LNCAP (cell line): ENCODE results near the gene PMEL.
A peak's percentile ranks its signal among the peaks of the same experiment; 100 is the strongest.

Experiments used
- CTCF ChIP-seq: fragments of 450-650 bp; IDR thresholded peaks from 2 replicates; pipeline ENCODE4 v1.5.1; 2017; ENCODE audit warnings: mild to moderate bottlenecking

Gene PMEL

DNA sequence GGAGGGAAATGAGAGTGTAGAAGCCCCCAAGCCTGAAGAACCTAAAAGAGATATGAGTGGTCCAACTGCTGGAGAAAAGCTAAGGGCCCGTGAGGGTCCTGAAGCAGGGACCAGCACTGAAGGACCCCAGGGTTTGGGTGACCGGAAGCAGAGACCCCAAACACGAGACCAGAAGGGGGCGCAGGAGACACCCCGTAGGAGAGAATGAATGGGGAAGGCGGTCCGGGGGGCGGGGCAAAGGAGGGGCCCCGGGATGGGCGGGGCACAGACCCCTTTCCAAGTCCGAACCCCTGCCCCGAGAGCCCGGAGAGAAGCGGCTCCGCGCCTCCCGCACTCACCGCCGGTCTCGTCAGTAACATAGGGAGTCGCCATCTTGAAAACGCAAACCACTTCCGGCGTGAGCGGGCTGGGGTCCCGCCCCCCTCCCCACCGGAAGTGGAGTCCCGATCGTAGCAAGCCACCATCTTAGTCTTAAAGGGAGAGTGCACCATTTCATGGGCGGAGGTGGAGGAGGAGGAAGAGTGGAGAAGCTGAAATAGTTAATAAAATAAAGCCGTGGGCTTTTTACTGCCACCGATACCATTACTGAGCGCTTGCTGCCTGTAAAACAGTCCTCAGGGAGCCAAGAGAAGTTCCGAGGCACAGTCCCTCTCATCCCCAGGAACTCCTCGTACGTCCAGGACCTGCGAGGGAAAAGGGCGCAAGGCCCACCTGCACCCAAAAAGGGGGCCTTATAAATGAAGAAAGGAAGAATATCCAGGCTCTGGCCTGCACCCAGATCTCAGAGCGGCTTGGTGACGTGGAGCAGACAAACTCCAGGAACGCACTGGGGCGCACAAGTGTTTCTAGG is 38.9 kb downstream of the PMEL start:
- peak; percentile 85 for TF ChIP-seq CTCF

DNA sequence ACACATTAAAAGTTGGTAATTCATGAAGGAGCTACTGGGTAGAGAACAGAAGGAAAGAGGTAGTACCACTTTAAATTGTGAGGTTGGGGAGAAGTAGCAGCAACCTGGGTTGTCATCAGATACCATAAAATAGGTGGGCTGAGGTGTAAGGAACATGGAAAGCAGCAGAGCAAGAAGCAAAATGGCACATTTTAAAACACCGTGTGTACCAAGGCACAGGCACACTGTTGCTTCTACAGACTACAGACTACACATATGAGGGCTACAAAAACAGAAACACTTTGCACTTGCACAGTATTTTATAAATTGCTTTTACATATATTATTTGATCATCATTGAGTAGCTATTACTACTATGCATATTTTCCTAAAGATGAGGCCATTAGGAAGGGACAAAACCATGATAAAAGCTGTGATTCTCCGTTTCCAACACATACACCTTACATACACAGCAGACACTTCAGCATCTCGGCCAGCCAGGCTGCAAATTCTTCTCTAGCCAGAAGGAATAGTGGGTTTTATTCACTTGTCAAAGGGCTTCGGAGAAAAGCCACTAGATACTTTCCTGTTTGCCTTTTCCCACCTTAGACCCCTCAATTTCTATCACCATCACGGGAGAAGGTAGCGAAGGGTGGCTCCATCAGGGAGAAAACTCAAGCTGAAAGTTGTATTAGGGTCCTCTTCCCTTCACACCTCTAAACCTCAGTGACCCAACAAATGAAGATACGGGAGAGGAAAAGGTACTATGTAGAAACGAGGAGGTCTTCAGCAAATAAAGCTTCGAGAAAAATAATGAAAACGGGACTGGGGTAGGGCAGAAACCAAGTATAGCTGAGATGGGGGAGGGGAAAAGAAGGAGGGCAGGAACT is 39.7 kb downstream of the PMEL start:
- no peak for TF ChIP-seq CTCF

GRCh38 chr12:55925371-55925770 is 40.5 kb downstream of the PMEL start:
- TF ChIP-seq CTCF: no peak

- TF ChIP-seq CTCF: no peak
Measured at GRCh38 chr12:55922126-55922525, 43.7 kb downstream of the PMEL start.

- TF ChIP-seq CTCF: no peak
Measured at GRCh38 chr12:55915482-55915859, 50.4 kb downstream of the PMEL start.

GRCh38 chr12:55912908-55913307 is 52.9 kb downstream of the PMEL start:
- TF ChIP-seq CTCF: no peak

DNA sequence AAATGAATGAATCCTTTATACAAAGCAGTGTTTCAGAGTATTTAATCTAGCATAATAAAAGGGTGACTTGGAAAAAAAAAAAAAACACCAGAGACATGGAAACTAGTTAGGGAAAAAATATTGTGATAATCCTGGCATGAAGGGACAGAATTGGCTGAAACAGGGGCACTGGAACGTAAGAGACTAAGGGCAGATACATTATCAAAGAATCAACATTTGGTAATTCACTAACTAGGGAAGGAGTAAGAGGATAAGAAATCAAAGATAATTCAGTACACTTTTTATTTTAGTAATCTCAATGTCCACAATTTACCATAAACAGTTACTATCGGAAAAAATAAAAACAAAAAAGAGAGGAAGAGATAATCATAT is 56.3 kb downstream of the PMEL start:
- TF ChIP-seq CTCF: no peak
